ENCODE results near the gene SPON2.

The SPON2 gene

GRCh38 chr4:1208266-1208961 lies 36.0 kb upstream of the SPON2 start:
- no peak for DNase-seq

- DNase-seq = no peak
These were observed 35.4 kb upstream of the SPON2 start for GRCh38 chr4:1207603-1208265.

DNA sequence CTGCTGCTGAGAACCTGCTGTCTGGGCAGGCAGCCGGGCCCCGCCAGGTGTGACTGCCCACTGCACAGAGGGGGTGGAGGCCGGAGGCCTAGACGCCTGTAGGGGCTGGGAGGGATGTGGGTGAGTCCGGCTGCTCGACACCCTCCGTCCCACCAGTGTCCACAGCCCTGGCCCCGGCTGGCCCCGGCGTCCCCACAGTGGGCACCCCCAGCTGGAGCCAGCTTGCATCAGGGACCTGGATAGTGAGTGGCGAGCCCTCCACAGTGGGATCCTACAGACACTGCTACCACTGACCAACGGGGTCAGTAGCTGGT lies 34.7 kb upstream of the SPON2 start:
- no peak for DNase-seq

- no peak for DNase-seq
These were observed 34.1 kb upstream of the SPON2 start for GRCh38 chr4:1206299-1207156.

- no peak for DNase-seq
These were observed 33.4 kb upstream of the SPON2 start for GRCh38 chr4:1205586-1206298.

DNA sequence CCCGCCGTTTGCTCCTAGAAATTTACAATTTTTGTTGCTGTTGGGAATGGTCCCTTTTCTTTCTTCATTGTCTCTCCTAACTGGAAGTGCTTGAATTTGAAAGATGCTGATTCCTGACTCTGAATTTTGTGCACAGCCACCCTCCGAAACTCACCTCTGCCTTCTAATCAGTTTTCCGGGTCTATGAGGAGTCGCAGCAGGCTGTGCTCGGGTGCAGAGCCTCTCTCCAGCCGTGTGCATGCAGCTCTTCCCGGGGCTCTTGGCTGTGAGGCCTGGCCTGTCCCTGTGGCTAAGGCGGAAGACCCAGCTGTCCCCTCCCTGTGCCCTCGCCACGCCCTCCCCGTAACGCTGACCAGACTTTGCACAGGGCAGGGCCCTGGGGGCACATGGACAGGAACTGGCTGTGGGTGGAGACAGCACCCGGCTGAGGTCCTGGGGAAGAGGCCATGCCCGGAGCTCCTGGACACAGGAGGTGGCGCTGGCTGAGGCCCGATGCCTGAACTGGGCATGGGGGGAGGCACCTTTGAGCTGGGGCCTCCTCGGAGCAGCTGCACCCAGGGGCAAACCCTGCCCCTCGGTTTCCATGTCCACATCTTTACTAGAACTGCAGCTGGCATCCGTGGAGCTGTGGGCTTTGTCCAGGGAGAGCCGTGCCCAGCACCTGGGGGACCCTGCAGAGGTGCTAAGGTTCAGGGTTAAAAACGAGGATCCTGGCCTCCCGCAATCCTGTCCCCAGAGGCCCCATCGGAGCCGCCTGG lies 32.6 kb upstream of the SPON2 start:
- no peak for DNase-seq

DNA sequence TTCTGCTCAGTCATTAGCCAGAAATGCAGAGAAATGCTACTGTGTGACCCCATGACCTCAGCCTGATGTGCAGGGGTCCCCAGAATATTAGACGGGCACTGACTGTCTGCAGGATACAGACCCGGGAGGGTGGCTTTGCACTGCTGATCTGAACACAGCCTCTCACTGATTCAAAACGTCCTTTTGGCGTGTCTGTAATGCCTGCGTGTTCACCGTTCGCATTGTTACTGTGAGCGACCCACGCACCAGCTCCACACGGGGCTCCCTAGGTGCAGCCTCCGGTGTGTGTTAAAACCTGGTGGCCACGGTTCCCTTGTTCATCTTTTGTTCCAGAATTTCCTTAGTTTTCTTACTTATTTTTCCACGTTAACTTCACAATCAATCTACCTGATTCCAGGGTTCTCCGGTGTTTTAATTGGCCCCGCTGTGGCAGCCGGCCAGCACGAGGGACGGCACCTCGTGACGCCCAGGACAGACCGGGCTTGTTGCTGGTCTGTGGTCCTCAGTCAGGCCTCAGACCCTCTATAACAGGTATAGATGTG lies 32.0 kb upstream of the SPON2 start:
- no peak for DNase-seq

GRCh38 chr4:1203026-1203616 lies 30.7 kb upstream of the SPON2 start:
- no peak for DNase-seq

- DNase-seq = no peak
These were observed 30.2 kb upstream of the SPON2 start for GRCh38 chr4:1202526-1203011.

DNA sequence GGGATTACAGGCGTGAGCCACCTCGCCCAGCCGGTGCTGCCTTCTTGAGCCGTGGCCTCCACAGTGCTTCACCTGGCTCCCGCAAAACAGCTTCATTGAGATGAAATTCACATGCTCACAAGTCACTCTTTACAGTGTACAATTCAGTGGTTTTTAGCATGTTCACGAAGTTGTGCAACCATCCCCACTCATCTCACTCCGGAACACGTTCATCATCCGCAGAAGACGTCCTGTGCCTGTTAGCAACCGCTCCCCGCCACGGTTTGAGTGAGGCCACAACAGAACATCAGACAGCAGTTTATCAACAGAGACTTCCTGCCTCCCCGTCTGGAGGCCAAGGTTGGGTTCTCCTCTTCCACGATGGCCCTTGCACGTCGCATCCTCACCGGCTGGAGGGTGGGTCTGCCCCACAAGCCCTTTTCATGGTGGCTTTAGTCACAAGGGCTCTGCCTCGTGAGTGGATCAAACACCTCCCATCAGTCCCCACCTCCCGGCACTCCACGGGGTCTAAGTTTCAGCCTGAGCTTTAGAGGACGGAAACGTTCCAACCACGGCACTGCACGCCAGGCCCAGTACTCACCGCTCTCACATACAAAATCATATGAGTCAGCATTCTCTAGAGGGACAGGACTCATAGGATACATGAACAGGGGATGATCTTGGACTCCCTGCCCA lies 29.6 kb upstream of the SPON2 start:
- DNase-seq = peak; percentile 56 to 90 (median 76)

- no peak for DNase-seq
These were observed 28.1 kb upstream of the SPON2 start for GRCh38 chr4:1200425-1201035.

GRCh38 chr4:1199556-1200331 lies 27.4 kb upstream of the SPON2 start:
- no peak for DNase-seq

GRCh38 chr4:1198098-1198844 lies 25.9 kb upstream of the SPON2 start:
- DNase-seq = no peak

DNA sequence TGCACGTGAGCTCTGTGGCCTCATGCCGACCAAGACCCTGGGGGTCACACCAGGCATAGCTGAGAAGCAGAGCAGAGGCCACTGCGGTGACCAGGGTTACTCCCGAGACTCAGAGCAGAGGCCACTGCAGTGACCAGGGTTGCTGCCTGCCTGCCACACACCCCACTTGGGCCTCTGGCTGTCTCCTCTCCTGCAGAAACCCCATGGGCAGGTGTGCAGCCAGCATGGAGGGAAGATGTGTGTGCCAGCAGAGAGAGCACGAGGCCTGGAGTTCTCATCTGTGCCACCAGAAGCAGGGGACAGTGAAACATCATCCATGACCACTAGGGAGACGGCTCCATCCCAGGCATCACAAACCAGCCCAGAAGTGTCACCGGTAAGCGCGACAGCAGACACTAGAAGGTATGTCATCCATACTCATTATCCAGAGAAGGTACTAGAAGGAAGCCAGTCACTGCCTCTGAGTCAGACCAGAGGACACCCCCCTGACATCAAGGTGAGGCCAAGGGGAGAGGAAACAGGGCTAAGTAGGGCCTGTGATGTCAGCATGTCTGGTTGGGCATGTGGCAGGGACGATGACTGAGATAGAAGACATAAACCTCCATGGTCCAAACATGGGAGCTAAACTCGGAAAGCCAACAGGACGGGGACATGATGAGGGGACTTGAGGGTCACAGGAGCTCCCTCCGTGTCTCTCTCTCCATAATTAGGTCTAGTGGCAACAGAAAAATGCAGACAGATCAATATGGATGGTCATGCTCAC lies 24.2 kb upstream of the SPON2 start:
- no peak for DNase-seq

DNA sequence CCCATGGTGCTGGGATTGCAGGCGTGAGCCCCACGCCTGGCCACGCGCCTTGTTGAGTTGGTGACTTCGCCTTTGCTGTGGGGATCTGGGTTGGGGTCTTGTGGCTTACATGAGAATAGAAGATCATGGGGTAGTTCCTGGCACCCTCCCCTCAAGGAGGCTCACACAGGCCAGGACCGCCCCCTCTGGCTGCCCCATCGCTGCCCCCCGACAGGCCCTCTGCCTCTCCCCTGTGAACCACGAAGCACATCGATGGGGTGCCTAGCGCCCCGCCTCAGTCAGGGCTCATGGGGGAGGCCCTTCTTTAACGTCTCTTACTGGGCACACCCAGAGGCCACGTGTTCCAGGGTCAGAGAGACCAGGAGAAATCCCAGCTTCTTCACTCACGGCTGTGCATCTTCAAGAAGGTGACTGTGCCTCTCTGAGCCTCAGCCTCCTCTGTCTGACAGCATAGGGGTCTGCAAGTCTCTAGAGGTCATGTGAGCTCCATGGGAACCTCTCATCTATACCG lies 23.6 kb upstream of the SPON2 start:
- DNase-seq = no peak

DNA sequence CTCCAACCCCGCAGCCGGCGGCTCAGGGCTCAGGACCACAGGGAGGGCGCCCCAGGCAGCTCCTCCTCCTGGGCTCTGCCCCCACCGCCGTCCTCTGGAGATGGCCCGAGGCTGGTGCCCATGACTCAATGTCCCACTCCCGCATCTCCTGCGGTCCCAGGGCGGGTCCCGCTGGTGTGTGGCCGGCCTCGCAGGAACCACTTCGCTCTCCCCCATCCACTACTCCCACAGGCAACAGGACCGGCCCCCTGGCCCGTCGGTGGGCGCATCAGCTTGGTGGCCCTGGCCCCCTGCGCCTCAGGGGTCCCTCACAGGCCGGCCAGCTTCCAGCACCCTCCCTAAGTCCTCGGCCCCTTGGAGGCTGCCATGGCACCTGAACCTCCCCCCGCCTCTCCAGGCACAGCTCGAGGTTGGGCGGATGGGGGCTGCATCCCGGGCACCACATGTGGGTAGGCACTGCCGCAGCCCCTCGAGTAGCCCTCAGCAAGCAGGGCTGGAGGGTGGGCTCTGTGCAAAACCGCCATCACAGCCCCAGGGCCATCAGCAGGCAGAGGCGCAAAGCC lies 22.8 kb upstream of the SPON2 start:
- no peak for DNase-seq

DNA sequence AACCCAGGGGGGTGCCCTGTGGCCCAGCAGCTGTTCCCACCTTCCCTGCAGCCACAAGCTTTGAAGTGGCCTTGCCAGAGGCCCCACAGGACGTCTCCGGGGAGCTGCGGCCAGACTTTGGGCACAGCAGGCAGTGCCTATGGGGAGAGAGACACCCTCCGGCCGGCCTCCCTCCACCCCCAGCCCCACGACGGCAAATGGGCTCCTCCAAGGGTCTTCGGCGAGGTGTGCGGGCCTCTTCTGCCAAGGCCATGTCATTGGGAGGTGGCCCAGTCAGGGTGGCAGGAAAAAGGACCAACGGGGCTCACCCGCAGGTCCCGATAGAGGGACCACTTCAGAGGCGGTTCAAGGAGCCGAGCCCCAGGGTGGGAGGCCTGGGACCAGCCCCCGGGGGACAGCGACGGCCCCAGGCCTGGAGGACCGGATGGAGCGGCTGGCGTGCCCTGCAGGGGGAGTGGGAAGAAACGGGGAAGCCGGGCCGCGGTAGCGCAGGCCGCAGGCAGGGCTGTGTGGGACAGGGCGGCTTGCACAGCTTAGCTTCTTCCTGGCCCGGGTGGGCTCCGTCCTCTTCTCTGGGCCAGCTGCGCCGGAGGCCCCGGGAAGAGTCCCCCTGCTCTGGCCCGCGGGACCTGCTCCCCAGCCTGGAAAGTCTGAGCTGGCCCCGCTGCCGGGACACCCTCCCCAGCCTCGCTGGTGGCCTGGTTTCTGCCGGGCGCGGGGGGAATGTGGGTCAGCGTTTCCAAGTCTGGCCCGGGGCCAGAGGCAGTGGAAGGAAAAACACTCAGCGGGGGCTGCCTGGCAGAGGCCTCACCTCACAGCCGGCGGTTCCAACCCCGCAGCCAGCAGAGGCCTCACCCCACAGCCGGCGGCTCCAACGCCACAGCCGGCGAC lies 21.9 kb upstream of the SPON2 start:
- no peak for DNase-seq

All from stimulated activated naive CD4-positive, alpha-beta T cell (primary cell).